Measurements from ENCODE around the gene ZCCHC24. TPM values are rescaled to one million over a fixed set of nuclear protein-coding genes. Genes with fewer than 3 reads are reported as not detected.

The ZCCHC24 gene
- total and polyA plus RNA-seq, 2 of the 8 experiments (the other 6 are each of a cell fraction or from before 2014, with no cell fraction given): 3.9 to 6.9 TPM

- TF ChIP-seq SAP30 (IDR thresholded peaks at IDR 0.05; ENCODE audit: insufficient read depth, insufficient replicate concordance, low read length) (no peak), YY1 (IDR thresholded peaks at IDR 0.05; ENCODE audit: low read depth, low read length) (no peak), CHD7 (IDR thresholded peaks at IDR 0.05; ENCODE audit: insufficient replicate concordance, low read length) (no peak)
These were observed 3.0 kb downstream of the ZCCHC24 start (continued) for GRCh38 chr10:79442171-79443040.
